ENCODE data around the gene NUP35.

- TF ChIP-seq CTCF (IDR thresholded peaks at IDR 0.05 in 4 of 5, conservative IDR thresholded peaks at IDR 0.05 in 1 of 5) (no peak), POLR2A (IDR thresholded peaks at IDR 0.05) (no peak)
Measured at GRCh38 chr2:183185534-183185933, 61.3 kb downstream of the NUP35 start.

Data from gastrocnemius medialis (tissue), 4 donors.